WTC11 (cell line): ENCODE results near the gene NFIX. TPM values are rescaled to one million over a fixed set of nuclear protein-coding genes. Genes with fewer than 3 reads are reported as not detected.
A peak's percentile ranks its signal among the peaks of the same experiment; 100 is the strongest.

Experiments
- ATAC-seq: fragments of 200-7000 bp; cut with Tn5 transposase; 2 replicates; pipeline ENCODE4 v1.10.0; 2021; ENCODE audit warnings: mild to moderate bottlenecking, moderate library complexity
- CTCF ChIA-PET: fragments of 300-600 bp; sonication (Branson Sonifier 250); formaldehyde crosslinking; loops from one replicate; lab custom pipeline; 2021; ENCODE audit warnings: antibody characterized with exemption; lab: Charles Lee
- POLR2A ChIA-PET: fragments of 350-600 bp; sonication (Branson Sonifier 250); formaldehyde crosslinking; loops from one replicate; lab custom pipeline; 2021; ENCODE audit warnings: antibody characterized with exemption; lab: Charles Lee
- DNase-seq: peaks from one replicate; pipeline ENCODE4 v3.0.0; 2021; ENCODE audit warnings: low spot score
- H3K27ac Mint-ChIP-seq: 2 replicates; pipeline ENCODE4 v1.8.0; 2021; ENCODE audit warnings: mixed read lengths
- H3K27me3 Mint-ChIP-seq: 2 replicates; pipeline ENCODE4 v1.8.0; 2021; ENCODE audit warnings: low read depth, mild to moderate bottlenecking, moderate library complexity, mixed read lengths
- H3K36me3 Mint-ChIP-seq: 2 replicates; pipeline ENCODE4 v1.8.0; 2021; ENCODE audit warnings: mixed read lengths
- H3K4me1 Mint-ChIP-seq: 2 replicates; pipeline ENCODE4 v1.8.0; 2022; ENCODE audit warnings: mixed read lengths
- H3K4me3 Mint-ChIP-seq: 2 replicates; pipeline ENCODE4 v1.8.0; 2021; ENCODE audit warnings: mild to moderate bottlenecking, moderate library complexity, mixed read lengths
- H3K9me3 Mint-ChIP-seq: 2 replicates; pipeline ENCODE4 v1.8.0; 2021; ENCODE audit warnings: mixed read lengths
- ARID4B ChIP-seq: sonication (generic); formaldehyde crosslinking; IDR thresholded peaks from 2 replicates; pipeline ENCODE4 v1.8.0; 2023; ENCODE audit warnings: missing genetic modification reagents, mild to moderate bottlenecking, borderline replicate concordance
- CBFB ChIP-seq: sonication (generic); formaldehyde crosslinking; IDR thresholded peaks from 2 replicates; pipeline ENCODE4 v1.8.1; 2022; ENCODE audit warnings: mild to moderate bottlenecking, low read depth, missing genetic modification reagents
- JAZF1 ChIP-seq: fragments of 250-450 bp; sonication (Bioruptor Pico); IDR thresholded peaks from 2 replicates; pipeline ENCODE4 v1.9.0; 2021; ENCODE audit warnings: moderate library complexity, mild to moderate bottlenecking, inconsistent platforms
- KAT7 ChIP-seq: sonication (generic); formaldehyde crosslinking; IDR thresholded peaks from 2 replicates; pipeline ENCODE4 v1.8.1; 2023; ENCODE audit warnings: missing genetic modification reagents, mild to moderate bottlenecking, borderline replicate concordance
- MXD4 ChIP-seq: fragments of 250-450 bp; sonication (Bioruptor Pico); IDR thresholded peaks from 2 replicates; pipeline ENCODE4 v1.8.0; 2021; ENCODE audit warnings: mild to moderate bottlenecking, moderate library complexity, borderline replicate concordance
- NR3C1 ChIP-seq: sonication (generic); formaldehyde crosslinking; conservative IDR thresholded peaks from 2 replicates; pipeline ENCODE4 v1.8.1; 2023; ENCODE audit warnings: low read depth, mild to moderate bottlenecking, missing genetic modification reagents
- RELA ChIP-seq: sonication (generic); formaldehyde crosslinking; IDR thresholded peaks from 2 replicates; pipeline ENCODE4 v1.8.1; 2022; ENCODE audit warnings: missing genetic modification reagents, mild to moderate bottlenecking, borderline replicate concordance
- SMAD3 ChIP-seq: sonication (generic); formaldehyde crosslinking; IDR thresholded peaks from 2 replicates; pipeline ENCODE4 v1.8.0; 2022; ENCODE audit warnings: missing genetic modification reagents, mild to moderate bottlenecking, borderline replicate concordance
- TCF7 ChIP-seq: sonication (generic); formaldehyde crosslinking; IDR thresholded peaks from 2 replicates; pipeline ENCODE4 v1.8.0; 2022; ENCODE audit warnings: mild to moderate bottlenecking, low read depth, missing genetic modification reagents, moderate library complexity
- ZNF138 ChIP-seq: sonication (generic); formaldehyde crosslinking; conservative IDR thresholded peaks from 2 replicates; pipeline ENCODE4 v1.8.1; 2022; ENCODE audit warnings: mild to moderate bottlenecking, moderate library complexity, missing genetic modification reagents
- ZNF263 ChIP-seq: sonication (generic); formaldehyde crosslinking; IDR thresholded peaks from 2 replicates; pipeline ENCODE4 v1.8.1; 2022; ENCODE audit warnings: low read depth, mild to moderate bottlenecking, moderate library complexity, missing genetic modification reagents
- ZNF281 ChIP-seq: sonication (generic); formaldehyde crosslinking; IDR thresholded peaks from 2 replicates; pipeline ENCODE4 v1.8.0; 2023; ENCODE audit warnings: mild to moderate bottlenecking, missing genetic modification reagents
- ZNF396 ChIP-seq: fragments of 250-450 bp; sonication (Bioruptor Pico); IDR thresholded peaks from 2 replicates; pipeline ENCODE4 v1.8.0; 2021; ENCODE audit warnings: mild to moderate bottlenecking, moderate library complexity, borderline replicate concordance
- ZNF416 ChIP-seq: fragments of 250-450 bp; sonication (Bioruptor Pico); IDR thresholded peaks from 2 replicates; pipeline ENCODE4 v1.9.0; 2021; ENCODE audit warnings: mild to moderate bottlenecking, inconsistent platforms
- ZNF532 ChIP-seq: fragments of 250-450 bp; sonication (Bioruptor Pico); IDR thresholded peaks from 2 replicates; pipeline ENCODE4 v1.9.0; 2021; ENCODE audit warnings: mild to moderate bottlenecking, borderline replicate concordance
- total RNA-seq: library from RNA; stranded (reverse); gene quantifications from 3 replicates; pipeline ENCODE4 v1.2.3, GENCODE V29; 2021
- TF ChIP-seq, protein P1 (sequence below): sonication (generic); formaldehyde crosslinking; IDR thresholded peaks from 2 replicates; pipeline ENCODE4 v1.8.1; 2023; ENCODE audit warnings: mild to moderate bottlenecking, missing genetic modification reagents, moderate library complexity

Gene NFIX
- total RNA-seq, 1 experiment from 2014 or later, result 1.4 TPM

DNA sequence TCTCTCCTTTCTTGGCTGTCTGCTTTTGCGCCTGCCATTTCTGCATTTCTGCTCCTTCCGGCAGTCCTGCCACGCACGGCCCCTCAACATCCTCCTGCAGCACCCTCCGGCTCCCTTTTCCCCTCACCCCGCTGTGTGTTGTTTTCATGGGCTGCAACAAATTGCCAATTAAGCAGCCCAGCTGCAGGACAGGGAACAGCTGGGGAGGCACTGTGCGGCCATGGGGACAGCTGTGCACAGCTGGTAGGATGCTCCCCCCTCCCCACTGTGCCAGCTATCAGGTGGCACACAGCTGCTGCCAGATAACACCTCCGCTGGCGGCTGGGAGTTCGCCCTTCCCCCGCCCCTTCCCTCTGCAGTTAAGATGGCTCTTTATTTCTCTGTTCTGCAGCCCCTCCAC, 82.0 kb downstream of the NFIX start (continued):
- TF ChIP-seq ZNF532 (CRISPR knock-in tag), result no peak
- TF ChIP-seq ZNF281 (CRISPR knock-in tag), result no peak
- TF ChIP-seq NR3C1 (CRISPR knock-in tag), result no peak
- no peak for TF ChIP-seq KAT7 (CRISPR knock-in tag)

DNA sequence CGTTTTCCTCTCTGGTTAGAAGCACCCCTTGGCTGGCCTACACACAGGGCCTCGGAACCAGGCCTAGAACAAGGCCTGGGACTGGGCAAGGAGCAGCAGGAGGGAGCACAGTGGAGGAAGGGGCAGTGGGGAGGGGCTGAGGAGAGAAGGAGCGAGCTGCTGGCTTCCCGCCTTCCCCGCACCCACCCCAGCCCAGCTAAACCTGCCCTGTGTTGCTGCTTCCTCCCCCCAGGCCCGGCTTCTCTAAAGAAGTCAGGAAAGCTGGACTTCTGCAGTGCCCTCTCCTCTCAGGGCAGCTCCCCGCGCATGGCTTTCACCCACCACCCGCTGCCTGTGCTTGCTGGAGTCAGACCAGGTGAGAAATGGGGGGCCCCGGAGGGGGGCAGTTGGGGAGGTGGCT, 83.1 kb downstream of the NFIX start:
- Mint-ChIP-seq H3K9me3 (no peaks in the 10 kb centered on the region), H3K36me3 (no peaks in the 10 kb centered on the region), H3K4me3 (no peak overlapping the region), H3K4me1 (peaks cover 40% of the 10 kb centered on the region), H3K27me3 (peaks cover 32% of the 10 kb centered on the region), H3K27ac (no peak overlapping the region)
- ATAC-seq (peak; percentile 13; the same call in 1 of the 2 replicates), DNase-seq (no peak)
- ChIA-PET CTCF (interaction anchor here (1.1 to 20.5 kb wide), 13 partner anchors 9 to 113 kb away, joined by 3 to 294 read pairs (median 8); no protein-coding TSS in a partner anchor), POLR2A (interaction anchor here (1.6 kb wide), 1 partner anchor 113 kb away, joined by 3 read pairs; no protein-coding TSS in a partner anchor)
- no peak for TF ChIP-seq CBFB (CRISPR knock-in tag)
- TF ChIP-seq NR3C1 (CRISPR knock-in tag), result no peak
- no peak for TF ChIP-seq ZNF416 (CRISPR knock-in tag)
- no peak for TF ChIP-seq ZNF396
- no peak for TF ChIP-seq JAZF1 (CRISPR knock-in tag)
- no peak for TF ChIP-seq MXD4 (CRISPR knock-in tag)
- TF ChIP-seq ZNF138 (CRISPR knock-in tag), result no peak
- TF ChIP-seq RELA (CRISPR knock-in tag), result no peak
- no peak for TF ChIP-seq TCF7 (CRISPR knock-in tag)
- TF ChIP-seq SMAD3, result no peak
- no peak for TF ChIP-seq ZNF532 (CRISPR knock-in tag)
- no peak for TF ChIP-seq ARID4B (CRISPR knock-in tag)
- TF ChIP-seq, protein P1, sequence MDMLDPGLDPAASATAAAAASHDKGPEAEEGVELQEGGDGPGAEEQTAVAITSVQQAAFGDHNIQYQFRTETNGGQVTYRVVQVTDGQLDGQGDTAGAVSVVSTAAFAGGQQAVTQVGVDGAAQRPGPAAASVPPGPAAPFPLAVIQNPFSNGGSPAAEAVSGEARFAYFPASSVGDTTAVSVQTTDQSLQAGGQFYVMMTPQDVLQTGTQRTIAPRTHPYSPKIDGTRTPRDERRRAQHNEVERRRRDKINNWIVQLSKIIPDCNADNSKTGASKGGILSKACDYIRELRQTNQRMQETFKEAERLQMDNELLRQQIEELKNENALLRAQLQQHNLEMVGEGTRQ (CRISPR knock-in tag), result no peak
- no peak for TF ChIP-seq ZNF263 (CRISPR knock-in tag)
- TF ChIP-seq, all 79 proteins: peak for 0
